Esophagus muscularis mucosa (tissue), 4 donors: Measurements from ENCODE around the gene TBX18. TPM values are rescaled to one million over a fixed set of nuclear protein-coding genes. Genes with fewer than 3 reads are reported as not detected.

Experiments
- DNase-seq: peaks from one replicate; pipeline ENCODE4 v3.0.0-alpha.2; 2017; ENCODE audit errors: extremely low spot score
- H3K27ac ChIP-seq, 4 donors: fragments of 200-600 bp; sonication (generic); replicated peaks in 1 of 4; 1 replicate in 3 of 4; 2 replicates in 1 of 4; pipeline ENCODE4 v1.5.1; 2016 to 2019; ENCODE audit warnings: mild to moderate bottlenecking in 1 of 4
- H3K27me3 ChIP-seq, 4 donors: fragments of 200-600 bp; sonication (generic); one replicate each; pipeline versions ENCODE4 v1.5.1 to v1.6.0; 2016 to 2019
- H3K36me3 ChIP-seq, 4 donors: fragments of 200-600 bp; sonication (generic); one replicate each; pipeline ENCODE4 v1.5.1; 2016 to 2019
- H3K4me1 ChIP-seq, 4 donors: fragments of 200-600 bp; sonication (generic); one replicate each; pipeline ENCODE4 v1.5.1; 2016 to 2019
- H3K4me3 ChIP-seq, 4 donors: fragments of 200-600 bp; sonication (generic); 1 replicate in 2 of 4; 2 replicates in 2 of 4; pipeline ENCODE4 v1.5.1; 2016 to 2019; ENCODE audit warnings: mild to moderate bottlenecking in 4 of 4, moderate library complexity in 1 of 4
- H3K9me3 ChIP-seq, 4 donors: fragments of 200-600 bp; sonication (generic); 1 replicate in 3 of 4; 2 replicates in 1 of 4; pipeline ENCODE4 v1.5.1; 2016 to 2019
- CTCF ChIP-seq, 3 experiments: fragments of 200-600 bp in 2 of 3; fragments of 450-650 bp in 1 of 3; sonication (generic) in 2 of 3; IDR thresholded peaks; one replicate each; pipeline ENCODE4 v1.5.1; 2017 to 2019; ENCODE audit warnings: antibody characterized with exemption in 3 of 3, mild to moderate bottlenecking in 2 of 3, moderate library complexity in 1 of 3
- EP300 ChIP-seq: sonication (generic); formaldehyde crosslinking; IDR thresholded peaks from one replicate; pipeline ENCODE4 v1.6.1; 2017; ENCODE audit warnings: antibody characterized with exemption
- POLR2A ChIP-seq: fragments of 450-650 bp; IDR thresholded peaks from one replicate; pipeline ENCODE4 v1.6.1; 2017; ENCODE audit warnings: antibody characterized with exemption, moderate library complexity, mild to moderate bottlenecking, low read depth
- POLR2AphosphoS5 ChIP-seq, 2 donors: sonication (generic); formaldehyde crosslinking; IDR thresholded peaks; one replicate each; pipeline ENCODE4 v1.6.1; 2017; ENCODE audit warnings: antibody characterized with exemption in 2 of 2
- WGBS: methylation state at CpG from one replicate; pipeline ENCODE4 v1.1.5; 2018; 5-methylcytosine and 5-hydroxymethylcytosine counted together
- intact Hi-C: fragments of 100-400 bp; cut with DNase I; formaldehyde crosslinking; loops from one replicate; pipeline ENCODE4 v1.15.1; 2023
- total RNA-seq, 4 donors: library from RNA; depleted of rRNA; stranded (reverse); fragments of >200 nt; gene quantifications; one replicate each; pipeline versions ENCODE4 v1.1.0 to v1.2.1, GENCODE V29; 2016

The TBX18 gene
- total RNA-seq, 4 donors from 2014 or later = 8.7 to 17.4 (median 11.2) TPM

- WGBS = 87% methylated on average over 1 of the region's 1 CpG
- intact Hi-C loops = no loop called here
- DNase-seq = no peak
Measured at GRCh38 chr6:84791927-84792326, 27.5 kb upstream of the TBX18 start.

DNA sequence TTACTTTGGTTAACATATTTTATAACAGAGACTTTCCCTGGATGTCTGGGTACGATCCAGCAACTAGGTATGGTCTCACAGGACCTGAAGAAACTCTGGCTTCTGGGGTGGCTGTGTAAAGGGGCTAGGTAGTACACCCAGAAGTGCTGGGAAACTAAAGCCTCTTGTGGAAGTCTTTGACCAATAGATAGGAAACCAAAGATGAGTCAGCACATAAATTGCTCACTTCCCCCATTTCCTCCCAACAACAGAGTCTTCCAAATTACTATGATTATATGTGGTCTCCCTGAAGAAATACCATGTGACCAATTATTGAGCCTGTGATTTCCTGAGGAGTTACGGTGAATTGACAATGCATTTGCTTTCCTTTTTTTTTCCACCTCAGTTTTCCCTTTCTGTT lies 26.8 kb upstream of the TBX18 start:
- peaks cover 0 to 9% (median 3%) of the 10 kb centered on the region in 4 donors for H3K9me3 ChIP-seq
- peaks cover 0 to 12% (median 0%) of the 10 kb centered on the region in 4 donors for H3K27me3 ChIP-seq
- H3K4me3 ChIP-seq = no peak overlapping the region
- no peak overlapping the region for H3K27ac ChIP-seq
- no peaks in the 10 kb centered on the region for H3K4me1 ChIP-seq
- intact Hi-C loops = no loop called here
- no peaks in the 10 kb centered on the region for H3K36me3 ChIP-seq
- TF ChIP-seq POLR2AphosphoS5 (IDR thresholded peaks at IDR 0.05) (no peak), EP300 (no peak), CTCF (IDR thresholded peaks at IDR 0.05) (no peak), POLR2A (no peak)
- WGBS = 47% methylated on average over 2 of the region's 2 CpGs
- DNase-seq = no peak

More at GRCh38 chr6:84791927-84792326, 27.5 kb upstream of the TBX18 start:
- Histone ChIP-seq H3K4me1 (no peaks in the 10 kb centered on the region), H3K27me3 (peaks cover 0 to 12% (median 0%) of the 10 kb centered on the region in 4 donors), H3K36me3 (no peaks in the 10 kb centered on the region), H3K9me3 (peaks cover 0 to 9% (median 3%) of the 10 kb centered on the region in 4 donors), H3K4me3 (no peak overlapping the region), H3K27ac (no peak overlapping the region)
- no peak for TF ChIP-seq POLR2A

DNA sequence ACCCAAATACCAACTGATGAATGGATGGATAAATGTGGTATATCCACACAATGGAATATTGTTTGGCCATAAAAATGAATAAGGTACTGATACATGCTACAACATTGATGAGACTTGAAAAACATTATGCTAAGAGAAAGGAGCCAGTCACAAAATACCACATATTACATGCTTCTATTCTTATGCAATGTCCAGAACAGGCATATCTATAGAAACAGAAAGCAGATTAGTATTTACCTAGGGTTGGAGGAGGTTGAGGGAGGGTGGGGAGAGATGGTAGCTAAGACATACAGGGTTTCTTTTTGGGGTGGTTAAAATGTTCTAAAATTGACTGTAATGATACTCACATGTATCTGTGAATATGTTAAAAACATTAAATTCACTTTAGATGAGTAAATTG lies 24.8 kb upstream of the TBX18 start:
- no peak overlapping the region for H3K4me3 ChIP-seq
- H3K9me3 ChIP-seq = peaks cover 0 to 9% (median 3%) of the 10 kb centered on the region in 4 donors
- intact Hi-C loops = no loop called here
- H3K27me3 ChIP-seq = peaks cover 0 to 29% (median 0%) of the 10 kb centered on the region in 4 donors
- H3K4me1 ChIP-seq = no peaks in the 10 kb centered on the region
- no peak for TF ChIP-seq POLR2A
- TF ChIP-seq EP300 = no peak
- no peak for TF ChIP-seq CTCF (IDR thresholded peaks at IDR 0.05)
- no peak for TF ChIP-seq POLR2AphosphoS5 (IDR thresholded peaks at IDR 0.05)
- H3K27ac ChIP-seq = no peak overlapping the region
- DNase-seq = no peak
- H3K36me3 ChIP-seq = no peaks in the 10 kb centered on the region

GRCh38 chr6:84788689-84789088 lies 24.3 kb upstream of the TBX18 start:
- intact Hi-C loops = no loop called here
- peaks cover 0 to 29% (median 0%) of the 10 kb centered on the region in 4 donors for H3K27me3 ChIP-seq
- H3K36me3 ChIP-seq = no peaks in the 10 kb centered on the region
- no peak overlapping the region for H3K4me3 ChIP-seq
- 89% methylated on average over 2 of the region's 2 CpGs for WGBS
- H3K4me1 ChIP-seq = no peaks in the 10 kb centered on the region
- H3K9me3 ChIP-seq = peaks cover 0 to 9% (median 3%) of the 10 kb centered on the region in 4 donors
- DNase-seq = no peak
- no peak overlapping the region for H3K27ac ChIP-seq
- no peak for TF ChIP-seq EP300
- no peak for TF ChIP-seq POLR2AphosphoS5 (IDR thresholded peaks at IDR 0.05)
- no peak for TF ChIP-seq POLR2A
- TF ChIP-seq CTCF (IDR thresholded peaks at IDR 0.05) = no peak

DNA sequence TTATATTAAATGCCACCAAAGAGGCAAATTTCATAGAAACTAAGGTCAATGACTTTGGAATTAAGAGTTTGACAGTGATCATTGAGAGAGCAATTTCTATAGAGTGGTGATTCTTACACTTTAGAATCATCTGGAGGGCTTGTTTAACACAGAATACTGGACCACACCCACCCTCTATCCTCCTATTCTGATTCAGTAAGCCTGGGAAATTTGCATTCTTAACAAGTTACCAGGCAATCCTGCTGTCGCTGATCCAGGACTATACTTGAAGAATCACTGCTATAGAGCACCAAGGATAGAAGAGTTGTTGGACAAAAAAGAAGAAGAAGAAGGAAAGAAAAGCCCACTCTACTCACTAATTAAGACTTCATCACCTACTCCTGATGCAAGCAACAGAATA lies 21.3 kb upstream of the TBX18 start:
- no peak overlapping the region for H3K4me3 ChIP-seq
- no peak overlapping the region for H3K27ac ChIP-seq
- peaks cover 0 to 9% (median 3%) of the 10 kb centered on the region in 4 donors for H3K9me3 ChIP-seq
- no peak for TF ChIP-seq EP300
- TF ChIP-seq CTCF (IDR thresholded peaks at IDR 0.05) = no peak
- TF ChIP-seq POLR2A = no peak
- TF ChIP-seq POLR2AphosphoS5 (IDR thresholded peaks at IDR 0.05) = no peak
- WGBS = 19% methylated on average over 1 of the region's 1 CpG
- no peaks in the 10 kb centered on the region for H3K36me3 ChIP-seq
- no peak for DNase-seq
- no peaks in the 10 kb centered on the region for H3K4me1 ChIP-seq
- peaks cover 0 to 34% (median 0%) of the 10 kb centered on the region in 4 donors for H3K27me3 ChIP-seq
- intact Hi-C loops = no loop called here
